H1 (cell line): ENCODE measurements around the gene ASPN. TPM values are rescaled to one million over a fixed set of nuclear protein-coding genes. Genes with fewer than 3 reads are reported as not detected.

Experiments
- CREB1 ChIP-seq: IDR thresholded peaks from 2 replicates; pipeline ENCODE4 v1.6.1; 2012; ENCODE audit warnings: inconsistent platforms
- KDM1A ChIP-seq: fragments of 200-600, 300-600 bp; sonication (generic); IDR thresholded peaks from 2 replicates; pipeline ENCODE4 v1.7.1; 2016; ENCODE audit warnings: mild to moderate bottlenecking, low read length, borderline replicate concordance
- USF2 ChIP-seq: IDR thresholded peaks from 2 replicates; pipeline ENCODE4 v1.6.1; 2011; ENCODE audit warnings: low read length, improper control_type of control experiment
- polyA plus RNA-seq, 7 experiments: library from polyadenylated mRNA; depleted of rRNA in 3 of 7; stranded (reverse) in 5 of 7; unstranded in 2 of 7; fragments of >200 nt in 5 of 7; fragments of 200-250 nt in 2 of 7; gene quantifications; 1 replicate in 5 of 7; 2 replicates in 1 of 7; 4 replicates in 1 of 7; pipeline versions ENCODE4 v1.2.1 to v1.2.3, GENCODE V29; 2011 to 2013; ENCODE audit warnings: missing spikeins in 2 of 7, mixed read lengths in 2 of 7
- total RNA-seq: library from RNA; stranded (reverse); fragmentation: NEBNext Ultra II Directional; extraction: Animal tissue kit (Norgen Biotek cat#: 25700); gene quantifications from 2 replicates; pipeline ENCODE4 v1.2.1, GENCODE V29; 2021

ASPN gene
- total and polyA plus RNA-seq, 2 of the 8 experiments (the other 6 are each of a cell fraction or from before 2014, with no cell fraction given) = not detected

GRCh38 chr9:92467041-92467440 lies 15.3 kb downstream of the ASPN start (continued):
- TF ChIP-seq USF2 (no peak), CREB1 (no peak), KDM1A (no peak)
